GM12892 (cell line): ENCODE results near the gene SH3D19.

Source experiments
- POLR2A ChIP-seq: IDR thresholded peaks from 2 replicates; pipeline ENCODE4 v1.6.1; 2011; ENCODE audit warnings: low read depth, low read length, control low read depth
- POLR2AphosphoS5 ChIP-seq: IDR thresholded peaks from 2 replicates; pipeline ENCODE4 v1.6.1; 2011; ENCODE audit warnings: low read depth, low read length, control low read depth
- TAF1 ChIP-seq: IDR thresholded peaks from 2 replicates; pipeline ENCODE4 v1.6.1; 2011; ENCODE audit warnings: low read depth, mild to moderate bottlenecking, control low read depth, low read length, borderline replicate concordance

- TF ChIP-seq POLR2AphosphoS5 (no peak), POLR2A (no peak), TAF1 (no peak)
These were observed 15.5 kb upstream of the SH3D19 start for GRCh38 chr4:151340751-151341385.
